ENCODE results near the gene RPS6KA2.

The RPS6KA2 gene

GRCh38 chr6:166613027-166613426 lies 14.0 kb downstream of the RPS6KA2 start:
- DNase-seq: no peak

- no peak for DNase-seq
These were observed 14.6 kb downstream of the RPS6KA2 start for GRCh38 chr6:166612471-166612881.

- DNase-seq: no peak
These were observed 15.4 kb downstream of the RPS6KA2 start for GRCh38 chr6:166611631-166612030.

- DNase-seq: no peak
These were observed 17.0 kb downstream of the RPS6KA2 start for GRCh38 chr6:166610069-166610468.

GRCh38 chr6:166608774-166609173 lies 18.3 kb downstream of the RPS6KA2 start:
- DNase-seq: no peak

- no peak for DNase-seq
These were observed 21.3 kb downstream of the RPS6KA2 start for GRCh38 chr6:166605752-166606151.

- no peak for DNase-seq
These were observed 22.1 kb downstream of the RPS6KA2 start for GRCh38 chr6:166604911-166605310.

- DNase-seq: no peak
These were observed 22.7 kb downstream of the RPS6KA2 start for GRCh38 chr6:166604328-166604727.

- DNase-seq: no peak
These were observed 23.9 kb downstream of the RPS6KA2 start for GRCh38 chr6:166603043-166603690.

GRCh38 chr6:166601956-166602355 lies 25.1 kb downstream of the RPS6KA2 start:
- no peak for DNase-seq

GRCh38 chr6:166600931-166601330 lies 26.1 kb downstream of the RPS6KA2 start:
- peak; percentile 12 for DNase-seq

- peak; percentile 27 for DNase-seq
These were observed 27.8 kb downstream of the RPS6KA2 start for GRCh38 chr6:166599205-166599604.

- DNase-seq: peak; percentile 5
These were observed 28.5 kb downstream of the RPS6KA2 start for GRCh38 chr6:166598441-166599138.

- DNase-seq: no peak
These were observed 29.2 kb downstream of the RPS6KA2 start for GRCh38 chr6:166597711-166598440.

- no peak for DNase-seq
These were observed 30.1 kb downstream of the RPS6KA2 start for GRCh38 chr6:166596776-166597507.

- DNase-seq: no peak
These were observed 31.1 kb downstream of the RPS6KA2 start for GRCh38 chr6:166595949-166596348.

- no peak for DNase-seq
These were observed 31.8 kb downstream of the RPS6KA2 start for GRCh38 chr6:166595061-166595780.

- DNase-seq: no peak
These were observed 34.2 kb downstream of the RPS6KA2 start for GRCh38 chr6:166592821-166593220.

GRCh38 chr6:166591961-166592520 lies 35.0 kb downstream of the RPS6KA2 start:
- DNase-seq: no peak

GRCh38 chr6:166591026-166591425 lies 36.0 kb downstream of the RPS6KA2 start:
- no peak for DNase-seq

GRCh38 chr6:166589786-166590574 lies 37.1 kb downstream of the RPS6KA2 start:
- no peak for DNase-seq

Data from hematopoietic multipotent progenitor cell treated with erythropoietin and hydrocortisone succinate and interleukin-3 and kit ligand, for 6 days (in vitro differentiated cells).